GM18909 (cell line): ENCODE results near the gene ARFGAP1.

Experiments used
- ATAC-seq: cut with Tn5 transposase; IDR thresholded peaks from one replicate; pipeline ENCODE4 v1.9.1; 2021; ENCODE audit warnings: mild to moderate bottlenecking; ENCODE audit not compliant: unreplicated experiment, poor library complexity

The ARFGAP1 gene

DNA sequence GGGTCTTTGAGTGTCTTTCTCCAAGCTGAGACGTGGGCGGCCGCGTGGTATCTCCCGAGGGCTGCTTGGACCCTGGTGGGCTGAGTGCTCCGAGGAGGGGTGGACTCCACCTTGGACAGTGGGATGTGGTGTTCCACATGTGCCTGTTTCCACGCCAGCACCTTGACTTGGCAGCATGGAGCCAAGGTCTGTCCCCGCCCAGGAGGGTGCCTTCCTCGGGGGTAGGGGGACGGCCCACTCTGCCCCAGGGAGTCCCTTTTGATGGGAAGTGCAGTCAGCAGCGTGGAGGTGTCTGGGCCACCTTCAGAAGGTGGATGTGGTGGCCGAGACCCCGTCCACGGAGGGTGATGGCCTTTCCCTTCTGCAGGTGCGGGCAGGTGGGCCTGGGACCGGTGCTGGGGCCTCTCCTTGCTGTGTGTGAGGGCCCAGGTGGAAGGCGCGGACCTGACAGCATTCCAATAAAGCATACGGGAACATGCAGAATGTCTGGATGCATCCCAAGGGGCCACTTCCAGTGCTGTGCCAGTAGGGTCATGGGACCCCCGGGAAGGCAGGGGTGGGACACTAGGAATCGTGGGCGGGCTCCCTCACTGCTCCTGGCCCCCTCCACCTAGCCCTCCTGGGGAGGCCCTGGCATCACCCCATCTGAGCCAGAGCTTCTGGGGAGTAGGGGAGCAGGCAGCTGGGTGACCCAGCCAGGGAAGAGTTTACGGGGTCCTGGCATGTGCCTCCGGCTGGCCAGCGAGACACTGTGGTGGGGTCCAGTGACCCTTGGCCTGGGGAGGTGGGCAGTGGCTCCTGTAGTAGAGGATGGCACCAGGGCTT, 16.9 kb downstream of the ARFGAP1 start:
- no peak for ATAC-seq

DNA sequence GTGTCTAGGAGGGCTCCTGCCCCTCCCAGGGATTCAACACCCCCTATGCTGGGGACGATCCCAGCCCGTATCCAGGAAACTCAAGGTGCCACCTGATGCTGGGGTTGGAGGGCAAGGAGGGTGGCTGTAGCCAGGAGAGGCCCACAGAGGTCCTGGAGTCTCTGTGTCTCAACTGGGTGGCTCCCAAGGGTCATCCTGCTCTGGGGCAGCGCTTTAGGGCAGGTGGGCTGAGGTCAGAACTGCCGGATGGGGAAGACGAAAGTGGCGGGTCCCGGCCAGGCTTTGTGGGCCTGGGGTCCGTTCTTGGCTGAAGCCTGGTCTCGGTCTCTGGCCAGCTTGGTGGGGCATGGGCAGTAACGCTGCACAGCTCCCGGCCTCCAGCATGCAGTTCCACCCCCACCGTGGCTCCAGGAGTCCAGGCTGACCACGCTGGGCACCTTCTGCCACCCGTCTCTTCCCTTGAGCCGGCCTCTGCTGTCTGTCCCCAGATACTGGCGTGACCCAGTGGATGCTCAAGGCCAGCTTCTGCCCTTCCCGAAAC, 17.6 kb downstream of the ARFGAP1 start:
- ATAC-seq: no peak

- ATAC-seq: no peak
These were observed 18.3 kb downstream of the ARFGAP1 start for GRCh38 chr20:63290677-63291472.

DNA sequence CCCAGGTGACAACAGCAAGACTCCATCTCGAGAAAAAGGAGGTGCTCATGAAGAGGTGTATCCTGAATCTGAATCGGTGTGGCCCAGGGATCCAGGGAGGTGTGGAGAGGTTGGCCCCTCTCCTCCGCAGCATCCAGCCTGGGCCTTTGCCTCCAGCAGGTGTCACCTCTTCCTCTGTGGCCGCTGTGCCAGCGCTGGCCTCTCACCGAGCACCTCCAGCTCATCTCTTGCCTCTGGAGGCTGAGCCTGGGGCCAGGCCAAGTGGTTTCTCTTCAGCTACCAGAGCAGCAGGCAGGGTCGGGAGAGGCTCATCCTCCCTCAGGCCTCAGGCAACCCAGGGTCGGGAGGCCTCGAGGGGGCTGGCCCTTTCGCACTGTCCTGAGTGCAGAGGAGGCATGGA, 19.2 kb downstream of the ARFGAP1 start:
- no peak for ATAC-seq

- ATAC-seq: no peak
These were observed 19.7 kb downstream of the ARFGAP1 start for GRCh38 chr20:63292292-63292701.

DNA sequence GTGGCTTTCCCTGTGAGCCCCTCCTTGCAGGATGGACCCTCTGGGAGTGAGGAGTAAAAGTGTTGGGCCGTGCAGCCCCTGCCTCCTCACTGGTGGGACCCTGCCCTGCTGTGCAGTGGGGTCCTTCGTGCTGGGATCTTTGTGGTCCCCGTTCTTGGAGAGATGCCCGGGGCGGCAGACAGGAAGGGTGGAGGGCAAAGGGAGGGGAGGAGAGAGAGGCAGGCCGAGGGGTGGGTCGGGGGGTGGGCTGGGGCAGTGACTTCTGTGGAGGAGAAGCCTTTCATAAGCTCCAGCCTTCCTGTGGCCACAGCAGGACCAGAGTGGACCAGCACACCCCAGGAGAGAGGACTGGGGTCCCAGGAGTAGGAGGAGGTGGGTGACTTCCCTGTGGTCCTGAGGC, 20.3 kb downstream of the ARFGAP1 start, which contains the start of gene COL20A1:
COL20A1 (plus strand) TSS at position 283 of the 400 bp plus-strand sequence. CDS start 1,922 bp downstream, outside the sequence.
- no peak for ATAC-seq

DNA sequence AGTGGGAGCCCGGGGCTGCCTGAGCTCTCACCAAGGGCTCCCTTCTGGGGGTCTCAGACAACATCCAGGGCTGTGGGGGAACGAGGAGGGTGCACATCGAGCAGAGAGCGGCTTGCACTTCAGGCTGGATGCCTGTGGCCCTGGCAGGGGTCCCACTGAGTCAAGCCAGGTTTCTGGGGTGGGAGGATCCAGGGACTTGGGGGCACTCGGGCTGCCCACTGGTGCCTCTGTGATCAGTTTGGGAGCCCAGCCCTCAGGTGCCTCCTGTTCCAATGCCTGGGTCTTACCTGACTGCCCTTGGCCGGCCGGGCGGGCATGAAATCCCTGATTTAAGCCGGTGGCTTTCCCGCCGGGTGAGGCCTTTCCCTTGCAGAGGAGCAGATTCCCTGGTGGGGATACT, 20.8 kb downstream of the ARFGAP1 start:
- no peak for ATAC-seq

DNA sequence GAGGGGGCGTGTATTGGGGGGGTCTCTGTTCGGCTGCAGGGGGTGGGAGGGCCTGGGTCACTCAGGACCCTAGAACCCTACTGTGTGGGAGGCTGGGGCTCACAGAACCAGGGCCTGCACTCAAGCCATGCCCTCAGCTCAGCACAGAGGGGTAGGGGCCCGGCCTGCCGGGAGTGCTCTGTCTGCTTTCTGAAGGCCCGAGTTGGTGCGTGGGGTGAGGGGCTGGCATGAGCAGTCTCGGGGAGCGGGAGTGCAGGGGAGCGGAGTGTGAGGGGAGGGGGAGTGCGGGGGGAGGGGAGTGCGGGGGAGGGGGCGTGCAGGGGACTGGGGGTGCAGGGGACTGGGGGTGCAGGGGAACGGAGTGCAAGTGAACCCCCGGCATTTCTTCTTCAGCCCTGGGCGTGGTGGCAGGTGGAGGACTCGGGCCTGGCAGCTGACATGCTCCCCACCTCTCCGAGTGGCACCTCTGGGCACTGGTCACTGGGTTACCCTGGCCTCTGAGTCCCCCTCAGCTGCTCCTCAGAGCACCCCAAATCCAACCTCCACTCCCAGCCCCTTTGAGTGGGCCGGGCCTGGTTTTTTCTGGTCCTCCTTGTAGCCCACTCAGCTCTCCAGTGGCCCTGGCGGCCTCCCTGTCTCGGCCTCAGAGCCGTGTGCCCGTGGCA, 21.4 kb downstream of the ARFGAP1 start:
- ATAC-seq: no peak

GRCh38 chr20:63294536-63294900, 21.9 kb downstream of the ARFGAP1 start:
- ATAC-seq: no peak

DNA sequence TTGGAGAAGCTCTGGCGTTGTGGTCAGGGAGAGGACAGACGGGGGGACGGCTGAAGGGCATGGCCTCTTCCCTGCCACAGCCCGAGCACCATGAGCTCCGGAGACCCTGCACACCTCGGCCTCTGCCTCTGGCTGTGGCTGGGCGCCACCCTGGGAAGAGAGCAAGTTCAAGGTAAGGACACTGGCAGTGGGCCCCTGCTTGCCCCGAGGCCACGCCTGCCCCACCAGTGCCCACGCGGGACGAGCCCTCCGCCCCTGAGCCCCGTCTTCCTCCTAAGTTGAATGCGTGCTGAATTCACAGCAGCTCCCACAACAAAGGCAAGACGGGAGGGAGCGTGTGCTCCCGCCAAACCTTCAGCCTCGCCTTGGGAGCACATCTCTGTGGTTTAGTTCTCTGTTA, 22.4 kb downstream of the ARFGAP1 start:
- no peak for ATAC-seq

- ATAC-seq: no peak
These were observed 22.8 kb downstream of the ARFGAP1 start for GRCh38 chr20:63295422-63295821.

DNA sequence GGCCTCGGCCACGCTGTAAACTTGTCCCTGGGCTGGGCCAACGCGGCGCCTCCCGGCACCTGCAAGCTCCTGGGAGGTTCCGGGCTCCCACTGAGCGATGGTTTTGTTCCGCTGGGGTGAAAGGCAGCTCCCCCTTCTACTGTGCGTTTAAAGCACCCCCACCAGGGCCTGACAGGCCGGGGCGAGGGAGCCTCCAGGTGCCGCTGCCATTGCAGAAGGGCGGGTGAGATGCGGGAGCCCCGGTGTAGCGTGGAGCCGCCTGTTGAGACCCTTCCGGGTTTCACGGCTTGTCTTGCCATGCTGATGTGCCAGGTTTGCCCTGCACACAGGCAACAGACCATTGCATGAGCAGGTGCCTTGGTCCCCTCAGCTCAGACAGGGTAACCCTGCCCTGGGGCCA, 23.2 kb downstream of the ARFGAP1 start:
- ATAC-seq: no peak

DNA sequence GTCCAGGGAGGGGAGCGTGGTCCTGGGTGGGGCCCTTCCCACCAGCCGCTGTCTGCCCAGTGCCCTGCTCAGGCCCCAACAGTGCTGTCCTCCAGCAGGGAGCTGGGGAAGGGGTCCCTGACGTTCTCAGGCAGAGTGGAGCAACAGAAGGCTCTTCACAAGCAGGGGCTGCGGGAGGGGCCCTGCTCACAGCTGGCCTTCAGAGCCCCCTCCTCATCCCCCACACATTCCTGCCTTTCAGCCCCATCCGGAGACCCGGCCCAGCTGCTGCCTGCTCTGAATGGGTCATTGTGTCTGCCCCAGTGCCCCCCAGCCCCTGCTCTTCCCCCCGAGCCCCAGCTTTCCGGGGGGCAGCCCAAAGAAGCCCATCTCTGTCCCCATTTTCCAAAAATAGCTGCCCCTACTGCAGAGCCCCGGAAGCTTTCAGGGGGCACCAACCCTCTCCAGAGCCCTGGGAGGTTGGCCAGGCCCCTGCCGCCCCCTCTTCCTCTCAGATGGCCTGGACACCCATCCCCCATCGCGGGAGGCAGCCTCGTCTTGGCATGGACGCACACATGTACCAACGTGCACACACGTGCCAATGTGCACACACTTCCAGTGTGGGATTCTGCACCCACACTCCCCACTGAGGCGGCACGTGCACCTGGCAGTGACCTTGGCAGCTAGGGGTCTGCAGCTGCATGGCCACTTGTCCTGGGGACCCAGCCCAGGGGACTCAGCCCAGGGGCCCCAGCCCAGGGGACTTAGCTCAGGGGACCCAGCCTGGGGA, 24.1 kb downstream of the ARFGAP1 start:
- no peak for ATAC-seq

DNA sequence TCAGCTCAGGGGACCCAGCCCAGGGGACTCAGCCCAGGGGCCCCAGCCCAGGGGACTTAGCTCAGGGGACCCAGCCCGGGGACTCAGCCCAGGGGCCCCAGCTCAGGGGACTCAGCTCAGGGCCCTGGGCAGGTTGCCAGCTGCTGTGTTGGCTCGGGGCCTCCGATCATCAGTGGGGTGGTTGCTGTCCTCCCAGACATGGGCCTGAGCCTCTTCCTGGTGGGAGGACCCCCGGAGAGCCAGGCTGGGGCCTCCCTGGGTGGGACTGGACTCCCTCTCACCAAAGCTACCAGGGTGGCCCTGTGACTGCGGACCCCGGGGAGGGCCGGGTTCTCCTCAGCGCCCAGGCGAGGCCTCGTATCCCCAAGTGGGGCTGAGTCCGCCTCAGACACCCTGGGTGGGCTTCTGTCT, 24.8 kb downstream of the ARFGAP1 start:
- ATAC-seq: no peak

DNA sequence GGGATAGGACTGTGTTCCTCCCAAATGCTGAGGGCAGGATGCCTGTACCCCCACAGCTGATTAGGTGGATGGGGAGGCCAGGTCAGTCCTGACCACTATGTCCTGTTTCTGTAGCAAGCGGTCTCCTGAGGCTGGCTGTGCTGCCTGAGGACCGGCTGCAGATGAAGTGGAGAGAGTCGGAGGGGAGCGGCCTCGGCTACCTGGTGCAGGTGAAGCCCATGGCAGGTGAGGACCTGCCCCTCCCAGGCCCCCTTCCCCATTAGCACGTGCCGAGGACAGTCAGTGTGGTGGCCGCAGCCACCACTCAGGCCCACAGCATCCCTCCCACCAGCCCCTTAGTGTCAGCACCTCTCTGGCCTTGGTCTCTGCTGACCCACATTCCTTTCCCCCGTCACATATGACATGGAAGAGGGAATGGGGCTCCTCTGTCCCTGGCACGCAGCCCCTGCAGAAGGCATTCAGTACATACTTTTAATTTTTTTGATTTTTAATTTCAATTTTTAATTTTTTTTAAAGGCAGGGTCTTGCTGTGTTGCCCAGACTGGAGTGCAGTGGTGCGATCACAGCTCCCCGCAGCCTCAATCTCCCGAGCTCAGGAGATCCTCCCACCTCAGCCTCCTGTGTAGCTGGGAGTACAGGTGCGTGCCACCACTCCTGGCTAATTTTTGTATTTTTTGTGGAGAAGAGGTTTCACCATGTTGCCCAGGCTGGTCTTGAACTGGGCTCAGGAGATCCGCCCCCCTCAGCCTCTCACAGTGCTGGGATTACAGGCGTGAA, 25.4 kb downstream of the ARFGAP1 start:
- ATAC-seq: no peak

GRCh38 chr20:63298731-63299312, 26.2 kb downstream of the ARFGAP1 start:
- no peak for ATAC-seq

GRCh38 chr20:63301671-63302070, 29.1 kb downstream of the ARFGAP1 start:
- ATAC-seq: no peak

DNA sequence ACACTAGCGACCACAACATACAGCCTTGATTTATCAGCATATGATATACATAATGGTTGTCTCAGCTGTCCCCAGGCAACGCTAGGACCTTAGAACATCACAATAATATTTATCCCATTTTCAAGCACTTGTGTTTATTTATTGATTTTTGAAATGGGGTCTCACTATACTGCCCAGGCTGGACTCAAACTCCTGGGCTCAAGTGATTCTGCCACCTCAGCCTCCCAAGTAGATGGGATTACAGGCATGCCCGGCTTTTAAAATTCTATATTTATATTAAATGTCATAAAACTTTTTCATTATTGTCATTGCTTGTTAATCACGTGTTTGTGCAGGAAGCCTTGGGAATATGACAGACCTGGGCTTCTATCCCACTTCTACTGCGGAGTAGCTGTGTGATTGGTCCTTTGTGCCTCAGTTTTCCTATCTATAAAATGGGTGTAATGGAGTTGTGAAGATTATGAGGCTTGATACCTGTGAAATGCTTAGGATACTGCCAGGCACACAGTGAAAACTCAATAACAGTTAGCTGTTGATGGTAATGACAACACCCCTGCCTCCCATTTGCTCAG, 30.6 kb downstream of the ARFGAP1 start:
- no peak for ATAC-seq

DNA sequence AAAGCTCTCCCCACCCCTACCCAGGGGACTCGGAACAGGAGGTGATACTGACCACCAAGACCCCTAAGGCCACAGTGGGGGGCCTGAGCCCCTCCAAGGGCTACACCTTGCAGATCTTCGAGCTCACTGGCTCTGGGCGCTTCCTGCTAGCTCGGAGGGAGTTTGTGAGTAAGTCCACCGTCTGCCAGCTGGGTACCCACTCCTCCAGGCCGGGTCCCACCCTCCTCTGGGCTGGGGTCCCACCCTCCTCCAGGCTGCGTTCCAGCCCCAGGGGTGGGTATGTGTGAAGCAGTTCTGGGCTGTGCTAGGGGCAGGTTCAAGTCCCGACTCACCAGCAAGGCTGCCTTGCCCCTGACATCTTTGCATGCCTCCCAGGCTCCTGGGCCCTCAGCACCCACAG, 32.8 kb downstream of the ARFGAP1 start:
- ATAC-seq: no peak
